Lung (tissue), 12 donors: Measurements from ENCODE around the gene FAM76B. TPM values are rescaled to one million over a fixed set of nuclear protein-coding genes. Genes with fewer than 3 reads are reported as not detected.

ENCODE experiments used
- ATAC-seq: fragments of 200-7000 bp; cut with Tn5 transposase; one replicate; pipeline ENCODE4 v1.9.1; 2020; ENCODE audit warnings: moderate number of reproducible peaks; ENCODE audit not compliant: insufficient read depth, low FRiP score
- DNase-seq, 3 donors: peaks; one replicate each; pipeline ENCODE4 v3.0.0-alpha.2; 2013 to 2017
- H3K27ac ChIP-seq, 2 donors: one replicate each; pipeline ENCODE4 v1.5.1; 2013; ENCODE audit warnings: mild to moderate bottlenecking in 2 of 2, moderate library complexity in 2 of 2, control low read depth in 1 of 2, inconsistent platforms in 1 of 2, low read depth in 1 of 2, low read length in 1 of 2
- H3K27me3 ChIP-seq, 3 donors: one replicate each; pipeline ENCODE4 v1.5.1; 2013; ENCODE audit warnings: low read length in 2 of 3; ENCODE audit not compliant: control insufficient read depth in 3 of 3, insufficient read depth in 3 of 3
- H3K36me3 ChIP-seq, 4 donors: one replicate each; pipeline ENCODE4 v1.5.1; 2013; ENCODE audit warnings: low read length in 4 of 4, mild to moderate bottlenecking in 1 of 4, moderate library complexity in 1 of 4; ENCODE audit not compliant: control insufficient read depth in 4 of 4, insufficient read depth in 4 of 4
- H3K4me1 ChIP-seq, 5 donors: one replicate each; pipeline ENCODE4 v1.5.1; 2013; ENCODE audit warnings: low read length in 5 of 5, mild to moderate bottlenecking in 2 of 5, moderate library complexity in 1 of 5; ENCODE audit not compliant: control insufficient read depth in 5 of 5, insufficient read depth in 5 of 5
- H3K4me3 ChIP-seq: one replicate; pipeline ENCODE4 v1.5.1; 2013; ENCODE audit warnings: mild to moderate bottlenecking, control low read depth, moderate library complexity
- H3K9ac ChIP-seq, 2 donors: one replicate each; pipeline ENCODE4 v1.5.1; 2013; ENCODE audit warnings: low read length in 2 of 2, control low read depth in 1 of 2; ENCODE audit not compliant: insufficient read depth in 1 of 2
- H3K9me3 ChIP-seq, 4 donors: one replicate each; pipeline ENCODE4 v1.5.1; 2013; ENCODE audit warnings: low read length in 3 of 4, mild to moderate bottlenecking in 1 of 4, moderate library complexity in 1 of 4; ENCODE audit not compliant: control insufficient read depth in 4 of 4, insufficient read depth in 3 of 4
- WGBS, 2 donors: extraction: QIAGEN DNeasy Blood & Tissue Kit; methylation state at CpG; one replicate each; pipeline ENCODE4 v1.1.7; 2013; 5-methylcytosine and 5-hydroxymethylcytosine counted together
- polyA plus RNA-seq, 2 donors: library from polyadenylated mRNA; stranded (reverse); fragments of 200-250 nt; gene quantifications; one replicate each; pipeline ENCODE4 v1.2.1, GENCODE V29; 2013
- total RNA-seq, 2 donors: library from RNA; depleted of rRNA in 1 of 2; stranded (reverse); fragments of >200 nt in 1 of 2; gene quantifications; one replicate each; pipeline ENCODE4 v1.2.1, GENCODE V29; 2014 to 2021
- TF ChIP-seq, protein P1 (sequence below): IDR thresholded peaks from 2 replicates; pipeline ENCODE4 v1.5.1; 2012; ENCODE audit warnings: mild to moderate bottlenecking; ENCODE audit errors: control extremely low read depth, extremely low read depth
- donor health status: control.
- donor health status: control.
- donor health status: Bipolar disorder and iron deficiency.
- donor health status: healthy.
- donor health status: DM: yes; HTN: yes; CAD: no.

Gene FAM76B
- total and polyA plus RNA-seq, 4 donors, result 10.2 to 54.0 (median 17.0) TPM

DNA sequence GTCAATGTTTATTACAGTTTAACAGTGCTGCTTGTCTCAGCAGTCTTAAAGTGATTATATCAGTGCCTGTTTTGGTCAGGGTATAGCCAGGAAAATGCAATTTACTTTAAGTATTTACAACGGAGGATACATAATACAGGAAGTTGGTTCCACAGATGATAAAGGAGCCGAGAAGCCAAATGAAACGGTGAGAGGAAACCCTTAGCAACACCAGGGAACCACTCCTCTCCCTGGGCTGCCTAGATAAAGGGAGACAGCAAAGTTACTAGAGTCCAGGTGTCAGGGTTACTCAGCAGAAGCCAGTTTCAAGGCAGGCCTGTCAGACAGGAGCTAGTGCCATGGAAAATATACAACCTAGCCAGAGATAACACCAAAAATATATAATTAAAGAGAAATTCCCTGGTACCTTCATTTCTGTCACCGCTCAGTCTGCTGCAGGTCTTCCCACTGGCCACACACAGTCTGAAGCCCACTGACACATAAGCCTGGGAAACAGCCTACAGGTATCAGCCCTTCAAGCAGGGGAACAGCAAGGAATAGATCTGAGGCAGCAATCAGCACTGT lies 55.5 kb downstream of the FAM76B start:
- Histone ChIP-seq H3K4me3 (no peak overlapping the region), H3K36me3 (no peaks in the 10 kb centered on the region), H3K27ac (no peak overlapping the region), H3K4me1 (peaks cover 1 to 9% (median 5%) of the 10 kb centered on the region in 5 donors), H3K27me3 (no peaks in the 10 kb centered on the region), H3K9ac (no peak overlapping the region), H3K9me3 (no peaks in the 10 kb centered on the region)
- 22 to 33% methylated on average over 4 of the region's 4 CpGs for WGBS, 2 donors
- TF ChIP-seq, protein P1, sequence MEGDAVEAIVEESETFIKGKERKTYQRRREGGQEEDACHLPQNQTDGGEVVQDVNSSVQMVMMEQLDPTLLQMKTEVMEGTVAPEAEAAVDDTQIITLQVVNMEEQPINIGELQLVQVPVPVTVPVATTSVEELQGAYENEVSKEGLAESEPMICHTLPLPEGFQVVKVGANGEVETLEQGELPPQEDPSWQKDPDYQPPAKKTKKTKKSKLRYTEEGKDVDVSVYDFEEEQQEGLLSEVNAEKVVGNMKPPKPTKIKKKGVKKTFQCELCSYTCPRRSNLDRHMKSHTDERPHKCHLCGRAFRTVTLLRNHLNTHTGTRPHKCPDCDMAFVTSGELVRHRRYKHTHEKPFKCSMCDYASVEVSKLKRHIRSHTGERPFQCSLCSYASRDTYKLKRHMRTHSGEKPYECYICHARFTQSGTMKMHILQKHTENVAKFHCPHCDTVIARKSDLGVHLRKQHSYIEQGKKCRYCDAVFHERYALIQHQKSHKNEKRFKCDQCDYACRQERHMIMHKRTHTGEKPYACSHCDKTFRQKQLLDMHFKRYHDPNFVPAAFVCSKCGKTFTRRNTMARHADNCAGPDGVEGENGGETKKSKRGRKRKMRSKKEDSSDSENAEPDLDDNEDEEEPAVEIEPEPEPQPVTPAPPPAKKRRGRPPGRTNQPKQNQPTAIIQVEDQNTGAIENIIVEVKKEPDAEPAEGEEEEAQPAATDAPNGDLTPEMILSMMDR, result no peak
- ATAC-seq, result no peak
- DNase-seq, result peak in 2 of 3 donors; percentile 54 to 56

DNA sequence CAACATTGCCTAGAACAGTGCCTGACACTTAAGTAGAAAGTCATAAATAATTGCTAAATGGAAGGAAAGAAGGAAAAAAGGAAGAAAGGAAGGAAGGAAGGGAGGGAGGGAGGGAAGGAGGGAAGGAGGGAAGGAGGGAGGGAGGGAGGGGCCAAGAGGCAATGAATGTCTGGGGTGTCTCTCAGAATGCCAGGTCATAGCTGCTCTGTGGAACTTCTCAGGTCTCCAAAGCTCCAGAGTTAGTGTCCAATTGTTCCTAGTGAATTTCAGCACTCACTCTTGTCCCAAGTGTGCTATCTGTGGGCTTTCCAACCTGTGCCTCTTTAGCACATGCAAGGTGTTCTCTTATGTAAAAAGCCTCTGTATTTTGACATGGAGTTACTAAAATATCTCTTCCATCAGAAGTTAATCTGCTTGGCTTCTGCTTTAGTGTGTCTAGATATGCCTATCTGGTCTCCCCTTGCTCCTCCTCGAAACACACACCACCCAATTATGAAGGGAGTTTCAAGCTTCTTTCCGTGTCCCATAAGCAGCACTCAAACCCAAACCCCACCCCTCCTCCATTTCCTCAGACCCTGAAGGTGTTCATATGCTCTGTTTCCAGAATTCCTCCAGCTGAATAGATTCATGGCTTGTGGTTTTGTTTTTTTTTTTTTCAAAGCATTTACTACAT lies 56.5 kb downstream of the FAM76B start:
- 57 to 62% methylated on average over 2 of the region's 2 CpGs for WGBS, 2 donors
- Histone ChIP-seq H3K4me3 (no peak overlapping the region), H3K4me1 (peaks cover 1 to 9% (median 5%) of the 10 kb centered on the region in 5 donors), H3K27ac (no peak overlapping the region), H3K27me3 (no peaks in the 10 kb centered on the region), H3K9me3 (no peaks in the 10 kb centered on the region), H3K36me3 (no peaks in the 10 kb centered on the region), H3K9ac (no peak overlapping the region)
- TF ChIP-seq, protein P1, result no peak
- DNase-seq, result no peak
- no peak for ATAC-seq

GRCh38 chr11:95729462-95729861 lies 60.1 kb downstream of the FAM76B start:
- H3K9me3 ChIP-seq, result no peaks in the 10 kb centered on the region
- H3K4me1 ChIP-seq, result peaks cover 1 to 7% (median 4%) of the 10 kb centered on the region in 5 donors
- WGBS, 2 donors, result 85 to 91% methylated on average over 6 of the region's 6 CpGs
- no peak for ATAC-seq
- H3K4me3 ChIP-seq, result no peak overlapping the region
- no peaks in the 10 kb centered on the region for H3K27me3 ChIP-seq
- no peak overlapping the region for H3K27ac ChIP-seq
- no peaks in the 10 kb centered on the region for H3K36me3 ChIP-seq
- no peak for DNase-seq
- H3K9ac ChIP-seq, result no peak overlapping the region
- TF ChIP-seq, protein P1, result no peak
